ENCODE results near the gene RAVER1.

DNA sequence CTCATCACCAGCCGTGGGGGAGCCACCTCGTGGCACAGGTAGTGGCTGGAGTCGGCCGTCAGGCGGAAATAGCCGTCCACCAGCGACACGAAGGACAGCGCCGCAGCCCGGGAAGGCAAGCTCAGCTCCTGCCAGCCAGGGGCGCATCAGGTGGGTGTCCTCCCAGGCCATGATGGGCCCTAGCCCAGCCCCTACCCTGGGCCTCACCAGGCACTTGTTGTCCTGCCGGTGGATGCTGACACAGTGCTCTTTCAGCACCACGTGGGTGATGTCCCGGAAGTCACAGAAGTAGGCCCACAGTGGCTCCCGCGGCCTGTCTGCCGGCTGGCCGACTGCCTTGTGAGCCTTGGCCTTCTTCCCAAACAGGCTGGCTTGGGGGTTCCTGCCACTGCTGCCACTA, 31.3 kb upstream of the RAVER1 start:
- no peak for TF ChIP-seq POLR2A (IDR thresholded peaks at IDR 0.05; ENCODE audit: low read length)
- TF ChIP-seq GATA1 (IDR thresholded peaks at IDR 0.05; ENCODE audit: low read depth, low read length), result no peak

All from erythroblast (primary cell).